Measurements from ENCODE around the gene C16orf86.

DNA sequence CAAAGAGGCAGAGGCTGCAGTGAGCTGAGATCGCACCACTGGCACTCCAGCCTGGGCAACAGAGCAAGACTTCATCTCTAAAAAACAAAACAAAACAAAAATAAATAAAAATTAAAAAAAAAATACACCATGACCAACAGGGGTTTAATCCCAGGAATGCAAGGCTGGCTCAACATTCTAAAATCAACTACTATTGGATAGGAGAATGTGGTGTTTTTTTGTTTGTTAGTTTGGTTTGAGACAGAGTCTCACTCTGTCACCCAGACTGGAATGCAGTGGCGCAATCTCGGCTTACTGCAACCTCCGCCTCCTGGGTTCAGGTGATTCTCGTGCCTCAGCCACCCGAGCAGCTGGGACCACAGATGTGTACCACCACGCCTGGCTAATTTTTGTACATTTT, 32.7 kb downstream of the C16orf86 start:
- TF ChIP-seq GATA2 (IDR thresholded peaks at IDR 0.05; ENCODE audit: low read depth, low read length) (no peak), GATA3 (IDR thresholded peaks at IDR 0.05; ENCODE audit: low read depth, low read length) (no peak)

Measured in SH-SY5Y (cell line).